HepG2 (cell line): Measurements from ENCODE around the gene GALNT11. TPM values are rescaled to one million over a fixed set of nuclear protein-coding genes. Genes with fewer than 3 reads are reported as not detected.
A peak's percentile ranks its signal among the peaks of the same experiment; 100 is the strongest.

Source experiments
- ATAC-seq: fragments of 200-7000 bp; cut with Tn5 transposase; 3 replicates; pipeline ENCODE4 v1.9.1; 2020; ENCODE audit warnings: mild to moderate bottlenecking, moderate library complexity
- BruUV-seq: library from RNA; stranded (reverse); fragments of 400-500 nt; replicated peaks from 2 replicates; lab custom pipeline; 2021; lab: Mats Ljungman, UMichigan
- CTCF ChIA-PET: fragments of 300-600 bp; formaldehyde crosslinking; extraction: SDS; loops from one replicate; lab custom pipeline; 2021; ENCODE audit warnings: low total read pairs, inconsistent platforms, low intra/inter-chr PET ratio; lab: Yijun Ruan, JAX
- POLR2A ChIA-PET: fragments of 350-600 bp; sonication (Branson Sonifier 250); formaldehyde crosslinking; loops from one replicate; lab custom pipeline; 2020; ENCODE audit warnings: antibody characterized with exemption, inconsistent platforms; lab: Yijun Ruan, JAX
- DNase-seq: peaks from one replicate; pipeline ENCODE4 v3.0.0-alpha.2; 2015; ENCODE audit warnings: low spot score
- FAIRE-seq: peaks from 3 replicates; lab custom pipeline; 2011; peaks lifted over from hg19 to GRCh38; lab: Jason Lieb, UNC
- H2AFZ ChIP-seq: one replicate; pipeline ENCODE4 v1.6.1; 2011; ENCODE audit warnings: low read length, inconsistent platforms
- H3K27ac ChIP-seq: fragments of 300-600 bp; 3 replicates; pipeline ENCODE4 v1.8.0; 2011; ENCODE audit warnings: mixed run types, mild to moderate bottlenecking, mixed read lengths, low read length, inconsistent platforms; ENCODE audit not compliant: insufficient read depth; ENCODE audit errors: extremely low read length
- H3K27me3 ChIP-seq, 2 experiments: fragments of 200-600 bp in 1 of 2; 2 replicates in 1 of 2; 3 replicates in 1 of 2; pipeline versions ENCODE4 v1.6.0 to v1.8.0; 2011; ENCODE audit warnings: low read length in 2 of 2, mild to moderate bottlenecking in 2 of 2, moderate library complexity in 2 of 2, inconsistent platforms in 1 of 2; ENCODE audit not compliant: insufficient read depth in 2 of 2, control insufficient read depth in 1 of 2
- H3K36me3 ChIP-seq, 2 experiments: fragments of 200-600 bp in 1 of 2; replicated peaks in 1 of 2; 2 replicates in 1 of 2; 3 replicates in 1 of 2; pipeline versions ENCODE4 v1.5.1 to v1.8.0; 2011; ENCODE audit warnings: low read length in 2 of 2, inconsistent platforms in 1 of 2; ENCODE audit not compliant: insufficient read depth in 2 of 2, control insufficient read depth in 1 of 2
- H3K4me1 ChIP-seq: 2 replicates; pipeline ENCODE4 v1.5.1; 2012; ENCODE audit warnings: low read length, inconsistent platforms; ENCODE audit not compliant: insufficient read depth
- H3K4me2 ChIP-seq: 2 replicates; pipeline ENCODE4 v1.6.0; 2011; ENCODE audit warnings: low read depth, low read length, inconsistent platforms
- H3K4me3 ChIP-seq, 3 experiments: fragments of 200-600 bp in 1 of 3; sonication (generic), shearing (Covaris generic) in 1 of 3; replicated peaks in 1 of 3; 2 replicates each; pipeline ENCODE4 v1.5.1; 2011 to 2016; ENCODE audit warnings: low read length in 3 of 3, inconsistent platforms in 2 of 3, low read depth in 2 of 3, mild to moderate bottlenecking in 2 of 3, control low read depth in 1 of 3, mixed read lengths in 1 of 3; ENCODE audit not compliant: insufficient read depth in 1 of 3
- H3K79me2 ChIP-seq: one replicate; pipeline ENCODE4 v1.6.1; 2011; ENCODE audit warnings: low read length, inconsistent platforms; ENCODE audit not compliant: insufficient read depth
- H3K9ac ChIP-seq: 2 replicates; pipeline ENCODE4 v1.6.0; 2011; ENCODE audit warnings: mild to moderate bottlenecking, low read depth, low read length, inconsistent platforms; ENCODE audit not compliant: insufficient read depth
- H3K9me3 ChIP-seq: 2 replicates; pipeline ENCODE4 v1.5.1; 2012; ENCODE audit warnings: mild to moderate bottlenecking, low read length
- H4K20me1 ChIP-seq: 2 replicates; pipeline ENCODE4 v1.6.0; 2011; ENCODE audit warnings: inconsistent platforms, mild to moderate bottlenecking, low read length, moderate library complexity; ENCODE audit not compliant: insufficient read depth
- ARID3A ChIP-seq: IDR thresholded peaks from 2 replicates; pipeline ENCODE4 v1.6.1; 2012; ENCODE audit warnings: low read depth, low read length, improper control_type of control experiment
- CEBPB ChIP-seq: IDR thresholded peaks from 2 replicates; pipeline ENCODE4 v1.6.1; 2011; ENCODE audit warnings: low read depth, low read length, improper control_type of control experiment, borderline replicate concordance
- JUND ChIP-seq: sonication (generic); formaldehyde crosslinking; IDR thresholded peaks from 2 replicates; pipeline ENCODE4 v1.8.0; 2022; ENCODE audit warnings: mild to moderate bottlenecking, missing genetic modification reagents
- SOX13 ChIP-seq, 3 experiments: fragments of 450-650 bp in 1 of 3; sonication (generic) in 1 of 3; formaldehyde crosslinking in 1 of 3; IDR thresholded peaks in 2 of 3; conservative IDR thresholded peaks in 1 of 3; 2 replicates each; pipeline versions ENCODE4 v1.5.0 to v1.6.1; 2016 to 2020; ENCODE audit warnings: antibody characterized with exemption in 1 of 3, mild to moderate bottlenecking in 1 of 3, missing compliant biosample characterization in 1 of 3, missing genetic modification reagents in 1 of 3, moderate library complexity in 1 of 3
- TCF7L2 ChIP-seq: IDR thresholded peaks from 2 replicates; pipeline ENCODE4 v1.6.1; 2011; ENCODE audit warnings: mild to moderate bottlenecking, low read depth, low read length, moderate library complexity
- TGIF2 ChIP-seq: IDR thresholded peaks from 2 replicates; pipeline ENCODE4 v1.6.1; 2016; ENCODE audit warnings: control low read depth, missing compliant biosample characterization
- THAP9 ChIP-seq: sonication (generic); formaldehyde crosslinking; IDR thresholded peaks from 2 replicates; pipeline ENCODE4; 2020; ENCODE audit warnings: missing genetic modification reagents, mild to moderate bottlenecking, borderline replicate concordance
- ZNF749 ChIP-seq: sonication (generic); formaldehyde crosslinking; IDR thresholded peaks from 2 replicates; pipeline ENCODE4 v1.8.0; 2022; ENCODE audit warnings: mild to moderate bottlenecking, missing genetic modification reagents, moderate library complexity, borderline replicate concordance
- WGBS: methylation state at CpG from one replicate; pipeline ENCODE4 v1.1.6; 2017; ENCODE audit warnings: low lambda C conversion rate; 5-methylcytosine and 5-hydroxymethylcytosine counted together
- in situ Hi-C: cut with HindIII; loops from 2 replicates; pipeline ENCODE4 v1.10.0; 2017; ENCODE audit warnings: low pct_unique_long_range_greater_than_20kb; ENCODE audit not compliant: extremely low pct_ligation_motif_present
- intact Hi-C: fragments of 100-400 bp; cut with micrococcal nuclease; formaldehyde crosslinking; loops from one replicate; pipeline ENCODE4 v1.10.0; 2022; ENCODE audit not compliant: unreplicated experiment
- polyA plus RNA-seq, 8 experiments: library from polyadenylated mRNA; depleted of rRNA in 3 of 8; stranded (reverse) in 7 of 8; unstranded in 1 of 8; fragments of >200 nt; fragmentation: Illumina TruSeq in 4 of 8; extraction: Trizol in 4 of 8; gene quantifications; 2 replicates each; pipeline versions ENCODE4 v1.2.1 to v1.2.3, GENCODE V29; 2011 to 2016; ENCODE audit warnings: low read depth in 4 of 8, missing spikeins in 1 of 8, mixed read lengths in 1 of 8; ENCODE audit not compliant: insufficient read depth in 1 of 8
- total RNA-seq, 5 experiments: library from RNA; depleted of rRNA; stranded (reverse); fragments of >200 nt; fragmentation: Illumina TruSeq; extraction: Trizol; gene quantifications; 2 replicates each; pipeline ENCODE4 v1.2.3, GENCODE V29; 2016; ENCODE audit warnings: low read depth in 1 of 5
- TF ChIP-seq, protein P1 (sequence below): sonication (generic); formaldehyde crosslinking; IDR thresholded peaks from 2 replicates; pipeline ENCODE4 v1.4.0; 2020; ENCODE audit warnings: missing genetic modification reagents, mild to moderate bottlenecking, borderline replicate concordance

The GALNT11 gene
- total and polyA plus RNA-seq, 2 of the 13 experiments (the other 11 are each of a cell fraction or from before 2014, with no cell fraction given): 9.3 to 16.3 TPM

GRCh38 chr7:151999424-152000090, 25.9 kb upstream of the GALNT11 start:
- no peaks in the 10 kb centered on the region for H4K20me1 ChIP-seq
- CTCF ChIA-PET: no interaction called here
- whole genome bisulfite sequencing: 44% methylated on average over 6 of the region's 6 CpGs

DNA sequence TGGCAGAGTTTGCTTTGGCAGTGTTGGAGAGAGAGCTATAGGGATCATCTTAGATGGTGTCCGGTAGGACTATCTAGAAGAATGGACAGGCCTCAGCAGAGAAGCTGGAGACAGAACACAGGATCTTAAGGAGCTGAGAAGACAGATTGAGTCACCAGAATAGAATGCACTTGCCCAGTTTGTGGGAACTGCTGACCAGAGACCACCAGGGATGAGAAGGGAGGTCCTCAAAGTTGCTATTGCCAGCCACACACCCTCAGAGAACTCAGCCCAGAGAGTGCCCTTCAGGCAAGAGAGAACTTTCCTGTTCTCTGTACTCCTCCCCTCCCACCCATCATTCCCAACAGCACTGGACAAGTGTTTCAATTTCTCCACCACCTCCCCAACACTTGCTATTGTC, 25.3 kb upstream of the GALNT11 start:
- POLR2A ChIA-PET: no interaction called here
- ATAC-seq: no peak
- TF ChIP-seq ARID3A (no peak), SOX13 (IDR thresholded peaks at IDR 0.05) (no peak), SOX13 (CRISPR knock-in tag; conservative IDR thresholded peaks at IDR 0.05 in 1 of 2, IDR thresholded peaks at IDR 0.05 in 1 of 2) (no peak), ZNF749 (CRISPR knock-in tag) (no peak), THAP9 (CRISPR knock-in tag) (no peak), TGIF2 (no peak), TCF7L2 (no peak)
- TF ChIP-seq, protein P1, sequence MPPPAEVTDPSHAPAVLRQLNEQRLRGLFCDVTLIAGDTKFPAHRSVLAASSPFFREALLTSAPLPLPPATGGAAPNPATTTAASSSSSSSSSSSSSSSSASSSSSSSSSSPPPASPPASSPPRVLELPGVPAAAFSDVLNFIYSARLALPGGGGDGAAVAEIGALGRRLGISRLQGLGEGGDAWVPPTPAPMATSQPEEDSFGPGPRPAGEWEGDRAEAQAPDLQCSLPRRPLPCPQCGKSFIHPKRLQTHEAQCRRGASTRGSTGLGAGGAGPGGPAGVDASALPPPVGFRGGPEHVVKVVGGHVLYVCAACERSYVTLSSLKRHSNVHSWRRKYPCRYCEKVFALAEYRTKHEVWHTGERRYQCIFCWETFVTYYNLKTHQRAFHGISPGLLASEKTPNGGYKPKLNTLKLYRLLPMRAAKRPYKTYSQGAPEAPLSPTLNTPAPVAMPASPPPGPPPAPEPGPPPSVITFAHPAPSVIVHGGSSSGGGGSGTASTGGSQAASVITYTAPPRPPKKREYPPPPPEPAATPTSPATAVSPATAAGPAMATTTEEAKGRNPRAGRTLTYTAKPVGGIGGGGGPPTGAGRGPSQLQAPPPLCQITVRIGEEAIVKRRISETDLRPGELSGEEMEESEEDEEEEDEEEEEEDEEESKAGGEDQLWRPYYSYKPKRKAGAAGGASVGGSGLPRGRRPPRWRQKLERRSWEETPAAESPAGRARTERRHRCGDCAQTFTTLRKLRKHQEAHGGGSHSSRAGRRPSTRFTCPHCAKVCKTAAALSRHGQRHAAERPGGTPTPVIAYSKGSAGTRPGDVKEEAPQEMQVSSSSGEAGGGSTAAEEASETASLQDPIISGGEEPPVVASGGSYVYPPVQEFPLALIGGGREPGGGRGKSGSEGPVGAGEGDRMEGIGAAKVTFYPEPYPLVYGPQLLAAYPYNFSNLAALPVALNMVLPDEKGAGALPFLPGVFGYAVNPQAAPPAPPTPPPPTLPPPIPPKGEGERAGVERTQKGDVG (CRISPR knock-in tag): no peak

More at GRCh38 chr7:151999424-152000090, 25.9 kb upstream of the GALNT11 start:
- Histone ChIP-seq H3K36me3 (no peaks in the 10 kb centered on the region), H3K27ac (no peak overlapping the region), H3K79me2 (no peaks in the 10 kb centered on the region), H3K9ac (no peak overlapping the region), H3K27me3 (peaks cover 0 to 7% of the 10 kb centered on the region in 2 experiments; a peak in 2 of 5 replicates), H3K4me1 (peaks cover 3% of the 10 kb centered on the region; the same call in 1 of the 2 replicates), H3K4me2 (no peak overlapping the region), H3K4me3 (no peak overlapping the region), H3K9me3 (no peaks in the 10 kb centered on the region), H2AFZ (no peak overlapping the region)
- TF ChIP-seq JUND (CRISPR knock-in tag): no peak
- TF ChIP-seq CEBPB: peak; percentile 29
- intact Hi-C loops: no loop called here
- no peak for ATAC-seq
- POLR2A ChIA-PET: no interaction called here
- no peak for FAIRE-seq
- no TSS peak for BruUV-seq
- in situ Hi-C loops: no loop called here
- DNase-seq: no peak

More for the DNA sequence above, 25.3 kb upstream of the GALNT11 start:
- Histone ChIP-seq H3K79me2 (no peaks in the 10 kb centered on the region), H2AFZ (no peak overlapping the region), H3K4me2 (no peak overlapping the region), H3K9ac (no peak overlapping the region), H3K4me1 (no peaks in the 10 kb centered on the region), H3K27me3 (peaks cover 0 to 7% of the 10 kb centered on the region in 2 experiments; a peak in 2 of 5 replicates), H3K27ac (no peak overlapping the region), H3K9me3 (no peaks in the 10 kb centered on the region), H3K4me3 (no peak overlapping the region), H3K36me3 (no peaks in the 10 kb centered on the region), H4K20me1 (no peaks in the 10 kb centered on the region)
- no peak for FAIRE-seq
- intact Hi-C loops: no loop called here
- WGBS: 88% methylated on average over 1 of the region's 1 CpG
- no TSS peak for BruUV-seq
- CTCF ChIA-PET: no interaction called here
- in situ Hi-C loops: no loop called here
- no peak for DNase-seq
